Endodermal cell (in vitro differentiated cells): ENCODE results near the gene HSPBP1. TPM values are rescaled to one million over a fixed set of nuclear protein-coding genes. Genes with fewer than 3 reads are reported as not detected.

ENCODE experiments used
- DNase-seq: peaks from one replicate; pipeline ENCODE4 v3.0.0-alpha.2; 2017
- H3K27ac ChIP-seq: 2 replicates; pipeline ENCODE4 v1.5.1; 2013; ENCODE audit warnings: mild to moderate bottlenecking, low read depth, low read length, moderate library complexity
- H3K27me3 ChIP-seq: 2 replicates; pipeline ENCODE4 v1.6.1; 2013; ENCODE audit warnings: mild to moderate bottlenecking, low read length, moderate library complexity; ENCODE audit not compliant: insufficient read depth, control insufficient read depth, poor library complexity, severe bottlenecking
- H3K36me3 ChIP-seq: 2 replicates; pipeline ENCODE4 v1.7.0; 2013; ENCODE audit warnings: mild to moderate bottlenecking, low read length, moderate library complexity; ENCODE audit not compliant: control insufficient read depth, insufficient read depth
- H3K4me1 ChIP-seq: one replicate; pipeline ENCODE4 v1.7.0; 2013; ENCODE audit warnings: low read length; ENCODE audit not compliant: control insufficient read depth, insufficient read depth
- H3K4me3 ChIP-seq: 2 replicates; pipeline ENCODE4 v1.5.1; 2013; ENCODE audit warnings: mild to moderate bottlenecking, low read length, moderate library complexity
- H3K9ac ChIP-seq: 2 replicates; pipeline ENCODE4 v1.6.1; 2013; ENCODE audit warnings: mild to moderate bottlenecking, low read length, moderate library complexity; ENCODE audit not compliant: poor library complexity, severe bottlenecking; ENCODE audit errors: extremely low read depth
- H3K9me3 ChIP-seq: 2 replicates; pipeline ENCODE4 v1.6.1; 2013; ENCODE audit warnings: mild to moderate bottlenecking, low read length, moderate library complexity; ENCODE audit not compliant: control insufficient read depth
- H3K27ac Mint-ChIP-seq: 2 replicates; pipeline ENCODE4 v1.8.0; 2020; ENCODE audit warnings: mixed read lengths
- H3K27me3 Mint-ChIP-seq: 2 replicates; pipeline ENCODE4 v1.8.0; 2021; ENCODE audit warnings: mild to moderate bottlenecking, mixed read lengths; ENCODE audit not compliant: insufficient read depth
- H3K36me3 Mint-ChIP-seq: 2 replicates; pipeline ENCODE4 v1.8.0; 2020; ENCODE audit warnings: low read depth, mixed read lengths
- H3K4me1 Mint-ChIP-seq: 2 replicates; pipeline ENCODE4 v1.8.0; 2020; ENCODE audit warnings: mixed read lengths
- H3K4me3 Mint-ChIP-seq: 2 replicates; pipeline ENCODE4 v1.8.0; 2020; ENCODE audit warnings: mild to moderate bottlenecking, moderate library complexity, mixed read lengths
- H3K9me3 Mint-ChIP-seq: 2 replicates; pipeline ENCODE4 v1.8.0; 2020; ENCODE audit warnings: mild to moderate bottlenecking, mixed read lengths
- CTCF ChIP-seq: fragments of 200-600 bp; sonication (generic); conservative IDR thresholded peaks from 2 replicates; pipeline ENCODE4 v1.5.0; 2021; ENCODE audit warnings: antibody characterized with exemption, mild to moderate bottlenecking
- WGBS, 2 experiments: methylation state at CpG; one replicate each; pipeline versions ENCODE4 v1.1.5 to v1.1.7; 2013; ENCODE audit warnings: missing lambda C conversion rate in 2 of 2, mixed read lengths in 1 of 2; ENCODE audit not compliant: insufficient coverage in 1 of 2, insufficient read length in 1 of 2; 5-methylcytosine and 5-hydroxymethylcytosine counted together
- total RNA-seq, 2 donors: library from RNA; stranded (reverse); fragmentation: NEBNext Ultra II Directional in 1 of 2; extraction: Animal tissue kit (Norgen Biotek cat#: 25700) in 1 of 2; gene quantifications; 2 replicates in 1 of 2; 3 replicates in 1 of 2; pipeline ENCODE4 v1.2.1, GENCODE V29; 2021

HSPBP1 gene
- total RNA-seq, 2 donors from 2014 or later, result 43.7 to 48.5 TPM

- no peak overlapping the region for H3K4me3 ChIP-seq
- Mint-ChIP-seq H3K27me3 (no peaks in the 10 kb centered on the region), H3K4me1 (peaks cover 16% of the 10 kb centered on the region), H3K27ac (no peak overlapping the region), H3K36me3 (peaks cover 7% of the 10 kb centered on the region), H3K4me3 (no peak overlapping the region), H3K9me3 (no peaks in the 10 kb centered on the region)
- no peaks in the 10 kb centered on the region for H3K4me1 ChIP-seq
- no peaks in the 10 kb centered on the region for H3K27me3 ChIP-seq
- no peak overlapping the region for H3K27ac ChIP-seq
- 96% methylated on average over 4 to 11 of the region's 11 CpGs for WGBS, 2 experiments
- TF ChIP-seq CTCF, result no peak
- H3K9me3 ChIP-seq, result no peaks in the 10 kb centered on the region
- no peak for DNase-seq
- H3K36me3 ChIP-seq, result peaks cover 15% of the 10 kb centered on the region
- H3K9ac ChIP-seq, result no peak overlapping the region
These were observed 30.1 kb downstream of the HSPBP1 start for GRCh38 chr19:55249841-55250240.

GRCh38 chr19:55248704-55249103 is 31.2 kb downstream of the HSPBP1 start:
- peaks cover 16% of the 10 kb centered on the region for H3K36me3 Mint-ChIP-seq
- no peaks in the 10 kb centered on the region for H3K4me1 ChIP-seq
- H3K36me3 ChIP-seq, result peaks cover 26% of the 10 kb centered on the region
- H3K27ac ChIP-seq, result no peak overlapping the region
- WGBS, 2 experiments, result 92 to 94% methylated on average over 8 to 9 of the region's 9 CpGs
- H3K4me3 Mint-ChIP-seq, result no peak overlapping the region
- no peaks in the 10 kb centered on the region for H3K9me3 ChIP-seq
- H3K9me3 Mint-ChIP-seq, result no peaks in the 10 kb centered on the region
- peaks cover 8% of the 10 kb centered on the region for H3K4me1 Mint-ChIP-seq
- H3K27ac Mint-ChIP-seq, result peak overlapping the region; percentile 29
- DNase-seq, result no peak
- no peak overlapping the region for H3K4me3 ChIP-seq
- no peak for TF ChIP-seq CTCF
- H3K9ac ChIP-seq, result no peak overlapping the region
- H3K27me3 ChIP-seq, result no peaks in the 10 kb centered on the region
- H3K27me3 Mint-ChIP-seq, result no peaks in the 10 kb centered on the region

GRCh38 chr19:55248166-55248675 is 31.7 kb downstream of the HSPBP1 start:
- peak overlapping the region; percentile 29 for H3K27ac Mint-ChIP-seq
- H3K36me3 Mint-ChIP-seq, result peaks cover 21% of the 10 kb centered on the region

More at GRCh38 chr19:55248166-55248675, 31.7 kb downstream of the HSPBP1 start:
- H3K27me3 Mint-ChIP-seq, result no peaks in the 10 kb centered on the region
- H3K4me3 ChIP-seq, result no peak overlapping the region
- no peaks in the 10 kb centered on the region for H3K9me3 ChIP-seq
- H3K4me1 Mint-ChIP-seq, result peaks cover 4% of the 10 kb centered on the region
- 91 to 96% methylated on average over 6 to 10 of the region's 10 CpGs for WGBS, 2 experiments
- peaks cover 30% of the 10 kb centered on the region for H3K36me3 ChIP-seq
- H3K9me3 Mint-ChIP-seq, result no peaks in the 10 kb centered on the region
- H3K4me3 Mint-ChIP-seq, result no peak overlapping the region
- DNase-seq, result no peak
- H3K27me3 ChIP-seq, result no peaks in the 10 kb centered on the region
- H3K9ac ChIP-seq, result no peak overlapping the region
- no peak overlapping the region for H3K27ac ChIP-seq
- no peaks in the 10 kb centered on the region for H3K4me1 ChIP-seq
- TF ChIP-seq CTCF, result no peak
